A673 (cell line): ENCODE data around the gene DCLK2.

Source experiments
- CTCF ChIP-seq: fragments of 300-800, 200-600 bp; sonication (generic); conservative IDR thresholded peaks from 2 replicates; pipeline ENCODE4 v1.5.1; 2017; ENCODE audit warnings: low read depth, mild to moderate bottlenecking, antibody characterized with exemption, low read length, moderate library complexity, mixed read lengths
- EZH2 ChIP-seq: fragments of 200-600 bp; sonication (generic); IDR thresholded peaks from 2 replicates; pipeline ENCODE4 v1.6.1; 2017; ENCODE audit warnings: borderline replicate concordance, low read depth, mild to moderate bottlenecking, mixed read lengths, antibody characterized with exemption, low read length; ENCODE audit not compliant: poor library complexity, severe bottlenecking

- TF ChIP-seq CTCF (no peak), EZH2 (no peak)
These were observed 48.1 kb downstream of the DCLK2 start for GRCh38 chr4:150126201-150126863.
